ENCODE results near the gene FAXDC2. TPM values are rescaled to one million over a fixed set of nuclear protein-coding genes. Genes with fewer than 3 reads are reported as not detected.

Gene FAXDC2
- total and polyA plus RNA-seq, 10 of the 15 experiments (the other 5 are each of a cell fraction or from before 2014, with no cell fraction given) = 0.13 to 1.8 (median 0.35) TPM

DNA sequence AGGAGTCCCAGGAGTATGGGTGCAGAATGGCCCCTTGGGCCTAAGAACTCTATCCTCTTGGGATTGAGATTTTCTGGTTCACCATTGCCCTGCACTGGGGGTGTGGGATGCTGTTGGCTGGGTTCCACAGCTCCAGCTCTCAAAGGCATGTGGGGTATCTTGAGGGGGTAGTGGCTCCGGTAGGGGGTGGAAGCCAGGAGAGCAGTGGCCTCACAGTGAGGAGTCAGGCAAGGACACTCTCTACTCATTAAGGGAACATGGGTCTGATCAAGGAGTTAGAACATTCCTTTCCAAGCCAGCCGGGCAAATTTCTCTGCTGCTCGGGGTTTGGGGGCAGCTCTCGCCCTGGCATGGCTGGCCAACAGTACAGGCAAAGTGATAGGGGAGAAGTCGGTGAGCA, 62.2 kb downstream of the FAXDC2 start (continued):
- TF ChIP-seq, protein P1, sequence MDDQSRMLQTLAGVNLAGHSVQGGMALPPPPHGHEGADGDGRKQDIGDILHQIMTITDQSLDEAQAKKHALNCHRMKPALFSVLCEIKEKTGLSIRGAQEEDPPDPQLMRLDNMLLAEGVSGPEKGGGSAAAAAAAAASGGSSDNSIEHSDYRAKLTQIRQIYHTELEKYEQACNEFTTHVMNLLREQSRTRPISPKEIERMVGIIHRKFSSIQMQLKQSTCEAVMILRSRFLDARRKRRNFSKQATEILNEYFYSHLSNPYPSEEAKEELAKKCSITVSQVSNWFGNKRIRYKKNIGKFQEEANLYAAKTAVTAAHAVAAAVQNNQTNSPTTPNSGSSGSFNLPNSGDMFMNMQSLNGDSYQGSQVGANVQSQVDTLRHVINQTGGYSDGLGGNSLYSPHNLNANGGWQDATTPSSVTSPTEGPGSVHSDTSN (IDR thresholded peaks at IDR 0.05; ENCODE audit: insufficient replicate concordance, low read depth, low read length) = no peak
- TF ChIP-seq CEBPB (IDR thresholded peaks at IDR 0.05; ENCODE audit: borderline replicate concordance in 1 of 2, low read depth in 2 of 2, low read length in 2 of 2) (no peak), RELA (IDR thresholded peaks at IDR 0.05; ENCODE audit: borderline replicate concordance, partially characterized antibody) (no peak), NFIC (IDR thresholded peaks at IDR 0.05; ENCODE audit: low read depth, low read length) (no peak), ZBED1 (IDR thresholded peaks at IDR 0.05; ENCODE audit: borderline replicate concordance) (no peak), CHD4 (IDR thresholded peaks at IDR 0.05) (no peak), NFXL1 (IDR thresholded peaks at IDR 0.05; ENCODE audit: borderline replicate concordance) (no peak), GATAD2B (conservative IDR thresholded peaks at IDR 0.05; ENCODE audit: low read depth) (no peak), PAX8 (IDR thresholded peaks at IDR 0.05) (no peak)

DNA sequence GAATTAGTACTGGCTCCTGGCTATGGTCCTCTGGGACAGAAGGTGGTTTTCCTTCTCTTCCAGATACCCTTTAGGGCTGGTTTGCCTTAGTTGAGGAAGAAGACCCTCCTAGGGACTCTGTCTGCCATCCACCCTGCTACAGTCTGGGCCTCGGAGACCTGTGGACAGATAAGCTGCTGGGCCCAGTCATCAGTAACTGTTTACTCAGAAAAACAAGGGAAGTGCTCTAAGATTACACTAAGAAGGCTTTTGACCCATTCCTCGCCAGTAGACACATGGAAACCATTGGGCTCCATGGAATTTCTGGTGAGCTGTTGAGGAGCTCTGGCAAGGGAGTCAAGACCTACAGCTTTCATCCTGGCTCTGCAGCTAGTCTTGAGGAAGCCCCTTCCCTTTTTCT, 64.0 kb downstream of the FAXDC2 start:
- SMC1A ChIA-PET (ENCODE audit: uncharacterized antibody, unreplicated experiment) = no interaction called here
- H3K27ac ChIP-seq (ENCODE audit: control insufficient read depth, insufficient read depth) = no peak overlapping the region
- no TSS peak for BruUV-seq (replicated peaks)
- POLR2A ChIA-PET = no interaction called here
- H4K20me1 ChIP-seq (ENCODE audit: control insufficient read depth, insufficient read depth) = peaks cover 9% of the 10 kb centered on the region; the same call in 1 of the 2 replicates
- no peaks in the 10 kb centered on the region for H3K9me3 ChIP-seq (replicated peaks; ENCODE audit: control insufficient read depth, insufficient read depth, low read length)
- intact Hi-C loops (cut with micrococcal nuclease; ENCODE audit: unreplicated experiment) = no loop called here
- CTCF ChIA-PET = interaction anchor here (0.7 kb wide), 1 partner anchor 28 kb away, joined by 3 read pairs; no protein-coding TSS in a partner anchor
- no peak overlapping the region for H3K4me3 ChIP-seq
- ATAC-seq = no peak
- no peaks in the 10 kb centered on the region for H3K27me3 ChIP-seq (replicated peaks in 1 of 2; ENCODE audit: control insufficient read depth in 2 of 2, insufficient read depth in 2 of 2, low read length in 1 of 2)
- H3K79me2 ChIP-seq (ENCODE audit: control insufficient read depth, insufficient read depth, low read length) = peaks cover 82% of the 10 kb centered on the region
- WGBS (ENCODE audit: insufficient coverage, insufficient replicate concordance, low lambda C conversion rate, missing lambda C conversion rate) = 96% methylated on average over 2 of the region's 2 CpGs
- H3K9ac ChIP-seq (ENCODE audit: control insufficient read depth, insufficient read depth, low read length) = no peak overlapping the region
- H3K4me1 ChIP-seq (ENCODE audit: control insufficient read depth, insufficient read depth, low read length) = peaks cover 37% of the 10 kb centered on the region
- H2AFZ ChIP-seq (ENCODE audit: control insufficient read depth, low read depth, low read length) = no peak overlapping the region
- H3K4me2 ChIP-seq (ENCODE audit: control insufficient read depth, insufficient read depth) = no peak overlapping the region
- FAIRE-seq = no peak
- RAD21 ChIA-PET (ENCODE audit: unreplicated experiment) = no interaction called here
- DNase-seq (ENCODE audit: low read depth, low spot score) = no peak
- H3K36me3 ChIP-seq (ENCODE audit: control insufficient read depth in 2 of 2, insufficient read depth in 2 of 2, low read length in 1 of 2) = peaks cover 7 to 10% of the 10 kb centered on the region in 2 experiments
- in situ Hi-C loops (cut with MboI) = no loop called here
- no peak for TF ChIP-seq SIN3A (IDR thresholded peaks at IDR 0.05; ENCODE audit: low read depth, low read length)
- TF ChIP-seq ZNF384 (IDR thresholded peaks at IDR 0.05; ENCODE audit: borderline replicate concordance, low read depth, low read length) = no peak
- TF ChIP-seq RAD21 (IDR thresholded peaks at IDR 0.05; ENCODE audit: insufficient read depth, low read depth, low read length) = no peak
- no peak for TF ChIP-seq YBX1 (IDR thresholded peaks at IDR 0.05)
- TF ChIP-seq MYB (IDR thresholded peaks at IDR 0.05; ENCODE audit: borderline replicate concordance, low read depth, low read length) = no peak
- TF ChIP-seq, protein P2, sequence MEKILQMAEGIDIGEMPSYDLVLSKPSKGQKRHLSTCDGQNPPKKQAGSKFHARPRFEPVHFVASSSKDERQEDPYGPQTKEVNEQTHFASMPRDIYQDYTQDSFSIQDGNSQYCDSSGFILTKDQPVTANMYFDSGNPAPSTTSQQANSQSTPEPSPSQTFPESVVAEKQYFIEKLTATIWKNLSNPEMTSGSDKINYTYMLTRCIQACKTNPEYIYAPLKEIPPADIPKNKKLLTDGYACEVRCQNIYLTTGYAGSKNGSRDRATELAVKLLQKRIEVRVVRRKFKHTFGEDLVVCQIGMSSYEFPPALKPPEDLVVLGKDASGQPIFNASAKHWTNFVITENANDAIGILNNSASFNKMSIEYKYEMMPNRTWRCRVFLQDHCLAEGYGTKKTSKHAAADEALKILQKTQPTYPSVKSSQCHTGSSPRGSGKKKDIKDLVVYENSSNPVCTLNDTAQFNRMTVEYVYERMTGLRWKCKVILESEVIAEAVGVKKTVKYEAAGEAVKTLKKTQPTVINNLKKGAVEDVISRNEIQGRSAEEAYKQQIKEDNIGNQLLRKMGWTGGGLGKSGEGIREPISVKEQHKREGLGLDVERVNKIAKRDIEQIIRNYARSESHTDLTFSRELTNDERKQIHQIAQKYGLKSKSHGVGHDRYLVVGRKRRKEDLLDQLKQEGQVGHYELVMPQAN (conservative IDR thresholded peaks at IDR 0.05) = no peak
- TF ChIP-seq TCF12 (IDR thresholded peaks at IDR 0.05; ENCODE audit: low read depth, low read length) = no peak
- no peak for TF ChIP-seq SUZ12 (IDR thresholded peaks at IDR 0.05; ENCODE audit: unreplicated experiment)
- no peak for TF ChIP-seq BRCA1 (IDR thresholded peaks at IDR 0.05; ENCODE audit: low read depth, low read length)
- TF ChIP-seq ZBTB11 (CRISPR knock-in tag; IDR thresholded peaks at IDR 0.05) = no peak
